HEK293 (cell line): ENCODE results near the gene VWA3B.

Source experiments
- CTCF ChIA-PET: fragments of 350-600 bp; formaldehyde crosslinking; extraction: SDS; loops from one replicate; lab custom pipeline; 2021; ENCODE audit warnings: antibody characterized with exemption; lab: Yijun Ruan, JAX
- POLR2A ChIA-PET: fragments of 300-600 bp; formaldehyde crosslinking; extraction: SDS; loops from one replicate; lab custom pipeline; 2020; ENCODE audit warnings: antibody characterized with exemption, inconsistent platforms; lab: Yijun Ruan, JAX
- H3K27ac ChIP-seq: fragments of 200-500 bp; sonication (Bioruptor generic); 2 replicates; pipeline ENCODE4 v1.5.1; 2014; ENCODE audit warnings: low read depth, low read length, control low read depth, inconsistent platforms; ENCODE audit errors: extremely low read depth
- H3K36me3 ChIP-seq, 2 experiments: fragments of 200-500 bp in 1 of 2; sonication (Bioruptor generic) in 1 of 2; 1 replicate in 1 of 2; 2 replicates in 1 of 2; pipeline ENCODE4 v1.5.1; 2014 to 2017; ENCODE audit warnings: inconsistent platforms in 2 of 2, low read length in 2 of 2; ENCODE audit not compliant: control insufficient read depth in 2 of 2, insufficient read depth in 1 of 2
- H3K4me1 ChIP-seq: fragments of 200-500 bp; sonication (Bioruptor generic); 2 replicates; pipeline ENCODE4 v1.5.1; 2014; ENCODE audit warnings: mild to moderate bottlenecking, low read length, inconsistent platforms; ENCODE audit not compliant: control insufficient read depth, insufficient read depth
- H3K4me3 ChIP-seq: 2 replicates; pipeline ENCODE4 v1.5.1; 2011; ENCODE audit warnings: low read depth, mild to moderate bottlenecking, control low read depth, low read length, moderate library complexity
- H3K9me3 ChIP-seq: fragments of 200-500 bp; sonication (Bioruptor generic); 2 replicates; pipeline ENCODE4 v1.5.1; 2014; ENCODE audit warnings: low read depth, low read length, inconsistent platforms; ENCODE audit not compliant: control insufficient read depth, insufficient read depth
- GLIS1 ChIP-seq: fragments of 450-650 bp; formaldehyde crosslinking; IDR thresholded peaks from 2 replicates; pipeline ENCODE4 v1.5.1; 2016; ENCODE audit warnings: missing biosample characterization, missing genetic modification characterization
- KLF1 ChIP-seq: fragments of 450-650 bp; formaldehyde crosslinking; IDR thresholded peaks from 2 replicates; pipeline ENCODE4 v1.5.1; 2016; ENCODE audit warnings: missing biosample characterization, missing genetic modification characterization
- KLF8 ChIP-seq: fragments of 450-650 bp; formaldehyde crosslinking; IDR thresholded peaks from 2 replicates; pipeline ENCODE4 v1.5.1; 2016; ENCODE audit warnings: missing biosample characterization, missing genetic modification characterization
- MEIS1 ChIP-seq: sonication (generic); formaldehyde crosslinking; IDR thresholded peaks from 2 replicates; pipeline ENCODE4 v1.8.1; 2022; ENCODE audit warnings: missing genetic modification reagents, mild to moderate bottlenecking, borderline replicate concordance
- YY2 ChIP-seq: fragments of 450-650 bp; formaldehyde crosslinking; IDR thresholded peaks from 2 replicates; pipeline ENCODE4 v1.5.1; 2016; ENCODE audit warnings: missing biosample characterization, missing genetic modification characterization
- ZBTB48 ChIP-seq: fragments of 450-650 bp; formaldehyde crosslinking; IDR thresholded peaks from 2 replicates; pipeline ENCODE4 v1.5.1; 2016; ENCODE audit warnings: missing biosample characterization, missing genetic modification characterization
- ZNF10 ChIP-seq: fragments of 450-650 bp; formaldehyde crosslinking; IDR thresholded peaks from 2 replicates; pipeline ENCODE4 v1.5.1; 2017; ENCODE audit warnings: missing biosample characterization, missing genetic modification characterization
- ZNF146 ChIP-seq: fragments of 450-650 bp; formaldehyde crosslinking; IDR thresholded peaks from 2 replicates; pipeline ENCODE4 v1.5.1; 2016; ENCODE audit warnings: missing biosample characterization, missing genetic modification characterization
- ZNF169 ChIP-seq: fragments of 450-650 bp; formaldehyde crosslinking; IDR thresholded peaks from 2 replicates; pipeline ENCODE4 v1.5.1; 2016; ENCODE audit warnings: missing biosample characterization, missing genetic modification characterization
- ZNF175 ChIP-seq: fragments of 450-650 bp; formaldehyde crosslinking; IDR thresholded peaks from 2 replicates; pipeline ENCODE4 v1.5.1; 2016; ENCODE audit warnings: missing biosample characterization, missing genetic modification characterization
- ZNF214 ChIP-seq: fragments of 450-650 bp; formaldehyde crosslinking; IDR thresholded peaks from 2 replicates; pipeline ENCODE4 v1.5.1; 2017; ENCODE audit warnings: missing biosample characterization, mild to moderate bottlenecking, missing genetic modification characterization, borderline replicate concordance
- ZNF23 ChIP-seq: fragments of 450-650 bp; formaldehyde crosslinking; IDR thresholded peaks from 2 replicates; pipeline ENCODE4 v1.5.1; 2016; ENCODE audit warnings: missing biosample characterization, missing genetic modification characterization, borderline replicate concordance
- ZNF239 ChIP-seq: fragments of 450-650 bp; formaldehyde crosslinking; IDR thresholded peaks from 2 replicates; pipeline ENCODE4 v1.5.1; 2016; ENCODE audit warnings: missing biosample characterization, missing genetic modification characterization
- ZNF302 ChIP-seq: fragments of 450-650 bp; formaldehyde crosslinking; IDR thresholded peaks from 2 replicates; pipeline ENCODE4 v1.5.1; 2016; ENCODE audit warnings: missing biosample characterization, missing genetic modification characterization, low read depth
- ZNF610 ChIP-seq: fragments of 450-650 bp; formaldehyde crosslinking; IDR thresholded peaks from 2 replicates; pipeline ENCODE4 v1.5.1; 2016; ENCODE audit warnings: missing biosample characterization, missing genetic modification characterization, borderline replicate concordance
- ZNF629 ChIP-seq: fragments of 450-650 bp; formaldehyde crosslinking; IDR thresholded peaks from 2 replicates; pipeline ENCODE4 v1.5.1; 2017; ENCODE audit warnings: missing biosample characterization, missing genetic modification characterization
- ZNF677 ChIP-seq: fragments of 450-650 bp; IDR thresholded peaks from 2 replicates; pipeline ENCODE4 v1.5.0; 2018; ENCODE audit warnings: missing biosample characterization, mild to moderate bottlenecking, missing genetic modification characterization, moderate library complexity
- TF ChIP-seq, protein P1 (sequence below): fragments of 450-650 bp; formaldehyde crosslinking; IDR thresholded peaks from 2 replicates; pipeline ENCODE4 v1.5.1; 2016; ENCODE audit warnings: missing biosample characterization, missing genetic modification characterization
- TF ChIP-seq, protein P2 (sequence below): sonication (generic); formaldehyde crosslinking; IDR thresholded peaks from 2 replicates; pipeline ENCODE4 v1.8.1; 2022; ENCODE audit warnings: mild to moderate bottlenecking, moderate library complexity, missing genetic modification reagents
- TF ChIP-seq, protein P3 (sequence below): fragments of 450-650 bp; formaldehyde crosslinking; conservative IDR thresholded peaks from 2 replicates; pipeline ENCODE4 v1.5.1; 2016; ENCODE audit warnings: low read depth, missing biosample characterization, missing genetic modification characterization
- TF ChIP-seq, protein P4 (sequence below): fragments of 450-650 bp; formaldehyde crosslinking; IDR thresholded peaks from 2 replicates; pipeline ENCODE4 v1.5.1; 2016; ENCODE audit warnings: missing biosample characterization, missing genetic modification characterization, borderline replicate concordance
- TF ChIP-seq, protein P5 (sequence below): fragments of 450-650 bp; formaldehyde crosslinking; IDR thresholded peaks from 2 replicates; pipeline ENCODE4 v1.5.1; 2017; ENCODE audit warnings: missing biosample characterization, missing genetic modification characterization
- TF ChIP-seq, protein P6 (sequence below): fragments of 450-650 bp; formaldehyde crosslinking; IDR thresholded peaks from 2 replicates; pipeline ENCODE4; 2016; ENCODE audit warnings: missing biosample characterization, missing genetic modification characterization

Gene VWA3B

DNA sequence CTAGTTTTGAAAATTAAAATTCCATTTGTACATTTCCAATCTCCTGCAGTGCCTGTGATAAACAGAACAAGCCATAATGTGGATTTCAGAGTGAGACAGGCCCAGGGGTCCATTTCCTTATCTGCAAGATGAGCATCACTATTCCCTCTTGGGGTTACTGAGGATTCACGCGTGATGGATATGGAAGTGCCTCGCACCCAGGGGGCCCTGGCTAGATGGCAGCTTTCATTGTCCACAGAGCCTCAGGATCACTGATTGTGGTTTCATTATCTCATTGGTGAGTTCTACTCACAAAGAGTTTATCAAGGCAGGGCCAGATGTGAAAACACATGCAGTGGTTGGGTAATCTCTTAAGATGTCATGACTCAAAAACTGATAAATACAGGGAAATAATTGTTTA lies 270.9 kb downstream of the VWA3B start:
- Histone ChIP-seq H3K36me3 (no peaks in the 10 kb centered on the region), H3K27ac (no peak overlapping the region), H3K4me1 (peaks cover 4% of the 10 kb centered on the region; the same call in 1 of the 2 replicates), H3K4me3 (no peak overlapping the region), H3K9me3 (no peaks in the 10 kb centered on the region)
- ChIA-PET POLR2A (no interaction called here), CTCF (interaction anchor here (0.6 kb wide), 1 partner anchor 244 kb away, joined by 3 read pairs; no protein-coding TSS in a partner anchor)
- TF ChIP-seq YY2 (tag by site-specific recombination) (no peak), ZNF677 (tag by site-specific recombination) (no peak), ZBTB48 (tag by site-specific recombination) (no peak), ZNF23 (tag by site-specific recombination) (no peak), ZNF214 (tag by site-specific recombination) (no peak), ZNF175 (tag by site-specific recombination) (no peak), GLIS1 (no peak), MEIS1 (no peak), ZNF239 (no peak)
- TF ChIP-seq, protein P1, sequence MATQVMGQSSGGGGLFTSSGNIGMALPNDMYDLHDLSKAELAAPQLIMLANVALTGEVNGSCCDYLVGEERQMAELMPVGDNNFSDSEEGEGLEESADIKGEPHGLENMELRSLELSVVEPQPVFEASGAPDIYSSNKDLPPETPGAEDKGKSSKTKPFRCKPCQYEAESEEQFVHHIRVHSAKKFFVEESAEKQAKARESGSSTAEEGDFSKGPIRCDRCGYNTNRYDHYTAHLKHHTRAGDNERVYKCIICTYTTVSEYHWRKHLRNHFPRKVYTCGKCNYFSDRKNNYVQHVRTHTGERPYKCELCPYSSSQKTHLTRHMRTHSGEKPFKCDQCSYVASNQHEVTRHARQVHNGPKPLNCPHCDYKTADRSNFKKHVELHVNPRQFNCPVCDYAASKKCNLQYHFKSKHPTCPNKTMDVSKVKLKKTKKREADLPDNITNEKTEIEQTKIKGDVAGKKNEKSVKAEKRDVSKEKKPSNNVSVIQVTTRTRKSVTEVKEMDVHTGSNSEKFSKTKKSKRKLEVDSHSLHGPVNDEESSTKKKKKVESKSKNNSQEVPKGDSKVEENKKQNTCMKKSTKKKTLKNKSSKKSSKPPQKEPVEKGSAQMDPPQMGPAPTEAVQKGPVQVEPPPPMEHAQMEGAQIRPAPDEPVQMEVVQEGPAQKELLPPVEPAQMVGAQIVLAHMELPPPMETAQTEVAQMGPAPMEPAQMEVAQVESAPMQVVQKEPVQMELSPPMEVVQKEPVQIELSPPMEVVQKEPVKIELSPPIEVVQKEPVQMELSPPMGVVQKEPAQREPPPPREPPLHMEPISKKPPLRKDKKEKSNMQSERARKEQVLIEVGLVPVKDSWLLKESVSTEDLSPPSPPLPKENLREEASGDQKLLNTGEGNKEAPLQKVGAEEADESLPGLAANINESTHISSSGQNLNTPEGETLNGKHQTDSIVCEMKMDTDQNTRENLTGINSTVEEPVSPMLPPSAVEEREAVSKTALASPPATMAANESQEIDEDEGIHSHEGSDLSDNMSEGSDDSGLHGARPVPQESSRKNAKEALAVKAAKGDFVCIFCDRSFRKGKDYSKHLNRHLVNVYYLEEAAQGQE (tag by site-specific recombination): no peak

DNA sequence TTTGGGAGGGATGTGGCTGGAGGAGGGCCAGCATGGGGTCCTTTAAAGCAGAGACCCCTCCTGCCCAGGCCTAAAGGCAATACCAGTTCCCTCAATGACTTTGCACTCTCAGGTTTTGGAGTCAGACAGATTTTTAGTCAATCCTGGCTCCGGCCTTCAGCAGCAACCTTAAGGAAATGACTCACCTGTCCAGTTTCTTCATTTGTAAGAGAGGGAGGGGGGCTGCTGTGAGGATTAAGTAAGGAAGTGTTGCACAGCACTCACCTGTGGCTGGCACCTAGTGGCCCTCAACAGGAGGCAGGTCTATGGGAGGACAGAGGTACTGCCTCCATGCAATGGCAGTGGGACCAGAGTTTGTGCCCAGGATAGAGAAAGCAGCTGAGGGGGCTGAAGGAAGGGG lies 273.0 kb downstream of the VWA3B start:
- Histone ChIP-seq H3K4me1 (peaks cover 4% of the 10 kb centered on the region; the same call in 1 of the 2 replicates), H3K36me3 (no peaks in the 10 kb centered on the region), H3K9me3 (no peaks in the 10 kb centered on the region), H3K4me3 (no peak overlapping the region), H3K27ac (no peak overlapping the region)
- ChIA-PET POLR2A (no interaction called here), CTCF (interaction anchor here (0.7 kb wide), 1 partner anchor 25 kb away, joined by 3 read pairs; no protein-coding TSS in a partner anchor)
- TF ChIP-seq, protein P2, sequence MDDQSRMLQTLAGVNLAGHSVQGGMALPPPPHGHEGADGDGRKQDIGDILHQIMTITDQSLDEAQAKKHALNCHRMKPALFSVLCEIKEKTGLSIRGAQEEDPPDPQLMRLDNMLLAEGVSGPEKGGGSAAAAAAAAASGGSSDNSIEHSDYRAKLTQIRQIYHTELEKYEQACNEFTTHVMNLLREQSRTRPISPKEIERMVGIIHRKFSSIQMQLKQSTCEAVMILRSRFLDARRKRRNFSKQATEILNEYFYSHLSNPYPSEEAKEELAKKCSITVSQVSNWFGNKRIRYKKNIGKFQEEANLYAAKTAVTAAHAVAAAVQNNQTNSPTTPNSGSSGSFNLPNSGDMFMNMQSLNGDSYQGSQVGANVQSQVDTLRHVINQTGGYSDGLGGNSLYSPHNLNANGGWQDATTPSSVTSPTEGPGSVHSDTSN (CRISPR knock-in tag): no peak
- TF ChIP-seq ZNF610 (tag by site-specific recombination) (no peak), KLF8 (tag by site-specific recombination) (no peak), ZNF10 (tag by site-specific recombination) (no peak), ZNF302 (tag by site-specific recombination) (no peak), ZNF629 (tag by site-specific recombination) (no peak), ZNF146 (no peak), KLF1 (no peak), ZNF239 (no peak), ZNF169 (no peak)
- TF ChIP-seq, protein P3, sequence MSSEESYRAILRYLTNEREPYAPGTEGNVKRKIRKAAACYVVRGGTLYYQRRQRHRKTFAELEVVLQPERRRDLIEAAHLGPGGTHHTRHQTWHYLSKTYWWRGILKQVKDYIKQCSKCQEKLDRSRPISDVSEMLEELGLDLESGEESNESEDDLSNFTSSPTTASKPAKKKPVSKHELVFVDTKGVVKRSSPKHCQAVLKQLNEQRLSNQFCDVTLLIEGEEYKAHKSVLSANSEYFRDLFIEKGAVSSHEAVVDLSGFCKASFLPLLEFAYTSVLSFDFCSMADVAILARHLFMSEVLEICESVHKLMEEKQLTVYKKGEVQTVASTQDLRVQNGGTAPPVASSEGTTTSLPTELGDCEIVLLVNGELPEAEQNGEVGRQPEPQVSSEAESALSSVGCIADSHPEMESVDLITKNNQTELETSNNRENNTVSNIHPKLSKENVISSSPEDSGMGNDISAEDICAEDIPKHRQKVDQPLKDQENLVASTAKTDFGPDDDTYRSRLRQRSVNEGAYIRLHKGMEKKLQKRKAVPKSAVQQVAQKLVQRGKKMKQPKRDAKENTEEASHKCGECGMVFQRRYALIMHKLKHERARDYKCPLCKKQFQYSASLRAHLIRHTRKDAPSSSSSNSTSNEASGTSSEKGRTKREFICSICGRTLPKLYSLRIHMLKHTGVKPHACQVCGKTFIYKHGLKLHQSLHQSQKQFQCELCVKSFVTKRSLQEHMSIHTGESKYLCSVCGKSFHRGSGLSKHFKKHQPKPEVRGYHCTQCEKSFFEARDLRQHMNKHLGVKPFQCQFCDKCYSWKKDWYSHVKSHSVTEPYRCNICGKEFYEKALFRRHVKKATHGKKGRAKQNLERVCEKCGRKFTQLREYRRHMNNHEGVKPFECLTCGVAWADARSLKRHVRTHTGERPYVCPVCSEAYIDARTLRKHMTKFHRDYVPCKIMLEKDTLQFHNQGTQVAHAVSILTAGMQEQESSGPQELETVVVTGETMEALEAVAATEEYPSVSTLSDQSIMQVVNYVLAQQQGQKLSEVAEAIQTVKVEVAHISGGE (tag by site-specific recombination): no peak
- TF ChIP-seq, protein P4, sequence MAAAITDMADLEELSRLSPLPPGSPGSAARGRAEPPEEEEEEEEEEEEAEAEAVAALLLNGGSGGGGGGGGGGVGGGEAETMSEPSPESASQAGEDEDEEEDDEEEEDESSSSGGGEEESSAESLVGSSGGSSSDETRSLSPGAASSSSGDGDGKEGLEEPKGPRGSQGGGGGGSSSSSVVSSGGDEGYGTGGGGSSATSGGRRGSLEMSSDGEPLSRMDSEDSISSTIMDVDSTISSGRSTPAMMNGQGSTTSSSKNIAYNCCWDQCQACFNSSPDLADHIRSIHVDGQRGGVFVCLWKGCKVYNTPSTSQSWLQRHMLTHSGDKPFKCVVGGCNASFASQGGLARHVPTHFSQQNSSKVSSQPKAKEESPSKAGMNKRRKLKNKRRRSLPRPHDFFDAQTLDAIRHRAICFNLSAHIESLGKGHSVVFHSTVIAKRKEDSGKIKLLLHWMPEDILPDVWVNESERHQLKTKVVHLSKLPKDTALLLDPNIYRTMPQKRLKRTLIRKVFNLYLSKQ (tag by site-specific recombination): no peak
- TF ChIP-seq, protein P5, sequence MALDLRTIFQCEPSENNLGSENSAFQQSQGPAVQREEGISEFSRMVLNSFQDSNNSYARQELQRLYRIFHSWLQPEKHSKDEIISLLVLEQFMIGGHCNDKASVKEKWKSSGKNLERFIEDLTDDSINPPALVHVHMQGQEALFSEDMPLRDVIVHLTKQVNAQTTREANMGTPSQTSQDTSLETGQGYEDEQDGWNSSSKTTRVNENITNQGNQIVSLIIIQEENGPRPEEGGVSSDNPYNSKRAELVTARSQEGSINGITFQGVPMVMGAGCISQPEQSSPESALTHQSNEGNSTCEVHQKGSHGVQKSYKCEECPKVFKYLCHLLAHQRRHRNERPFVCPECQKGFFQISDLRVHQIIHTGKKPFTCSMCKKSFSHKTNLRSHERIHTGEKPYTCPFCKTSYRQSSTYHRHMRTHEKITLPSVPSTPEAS (tag by site-specific recombination): no peak
- TF ChIP-seq, protein P6, sequence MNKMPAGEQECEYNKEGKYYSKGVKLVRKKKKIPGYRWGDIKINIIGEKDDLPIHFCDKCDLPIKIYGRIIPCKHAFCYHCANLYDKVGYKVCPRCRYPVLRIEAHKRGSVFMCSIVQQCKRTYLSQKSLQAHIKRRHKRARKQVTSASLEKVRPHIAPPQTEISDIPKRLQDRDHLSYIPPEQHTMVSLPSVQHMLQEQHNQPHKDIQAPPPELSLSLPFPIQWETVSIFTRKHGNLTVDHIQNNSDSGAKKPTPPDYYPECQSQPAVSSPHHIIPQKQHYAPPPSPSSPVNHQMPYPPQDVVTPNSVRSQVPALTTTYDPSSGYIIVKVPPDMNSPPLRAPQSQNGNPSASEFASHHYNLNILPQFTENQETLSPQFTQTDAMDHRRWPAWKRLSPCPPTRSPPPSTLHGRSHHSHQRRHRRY (tag by site-specific recombination): no peak
